Heart left ventricle (tissue), 16 donors: ENCODE results near the gene ZP1. TPM values are rescaled to one million over a fixed set of nuclear protein-coding genes. Genes with fewer than 3 reads are reported as not detected.

Experiments used
- ATAC-seq, 4 donors: fragments of 200-7000 bp; cut with Tn5 transposase; one replicate each; pipeline ENCODE4 v1.9.1; 2020 to 2022; ENCODE audit warnings: moderate library complexity in 4 of 4, mild to moderate bottlenecking in 3 of 4, moderate number of reproducible peaks in 1 of 4
- DNase-seq, 5 donors: peaks; one replicate each; pipeline ENCODE4 v3.0.0-alpha.2; 2020
- H3K27ac ChIP-seq, 12 donors: fragments of 200-600 bp; sonication (generic) in 4 of 12; one replicate each; pipeline versions ENCODE4 v1.5.0 to v1.8.0; 2016 to 2022; ENCODE audit warnings: mild to moderate bottlenecking in 2 of 12
- H3K27me3 ChIP-seq, 9 donors: fragments of 200-600 bp; sonication (generic) in 2 of 9; one replicate each; pipeline versions ENCODE4 v1.5.1 to v1.8.0; 2016 to 2022; ENCODE audit warnings: mild to moderate bottlenecking in 3 of 9
- H3K36me3 ChIP-seq, 9 donors: fragments of 200-600 bp; sonication (generic) in 2 of 9; one replicate each; pipeline versions ENCODE4 v1.5.0 to v1.8.0; 2018 to 2022; ENCODE audit warnings: mild to moderate bottlenecking in 2 of 9
- H3K4me1 ChIP-seq, 12 donors: fragments of 200-600 bp; sonication (generic) in 4 of 12; one replicate each; pipeline versions ENCODE4 v1.5.0 to v1.8.0; 2016 to 2022; ENCODE audit warnings: mild to moderate bottlenecking in 3 of 12
- H3K4me3 ChIP-seq, 12 donors: fragments of 200-600 bp; sonication (generic) in 4 of 12; one replicate each; pipeline versions ENCODE4 v1.5.0 to v1.8.0; 2017 to 2022; ENCODE audit warnings: mild to moderate bottlenecking in 9 of 12, moderate library complexity in 4 of 12
- H3K9me3 ChIP-seq, 12 donors: fragments of 200-600 bp; sonication (generic) in 4 of 12; one replicate each; pipeline versions ENCODE4 v1.5.0 to v1.8.0; 2016 to 2022; ENCODE audit warnings: mild to moderate bottlenecking in 1 of 12
- POLR2A ChIP-seq, 2 donors: fragments of 450-650 bp; IDR thresholded peaks; one replicate each; pipeline ENCODE4 v1.6.1; 2017; ENCODE audit warnings: antibody characterized with exemption in 2 of 2, mild to moderate bottlenecking in 2 of 2, moderate library complexity in 2 of 2
- WGBS, 4 donors: extraction: QIAGEN DNeasy Blood & Tissue Kit in 2 of 4; methylation state at CpG; one replicate each; pipeline versions ENCODE4 v1.1.5 to v1.1.7; 2013 to 2018; 5-methylcytosine and 5-hydroxymethylcytosine counted together
- intact Hi-C, 10 donors: fragments of 100-400 bp; cut with DNase I; formaldehyde crosslinking; loops; one replicate each; pipeline versions ENCODE4 v1.11.1 to v1.14.2; 2022
- polyA plus RNA-seq, 2 donors: library from polyadenylated mRNA; stranded (reverse); fragments of 200-250 nt; gene quantifications; one replicate each; pipeline ENCODE4 v1.2.3, GENCODE V29; 2013
- total RNA-seq, 9 donors: library from RNA; depleted of rRNA in 2 of 9; stranded (reverse); fragments of >200 nt in 2 of 9; fragmentation: NEBNext Ultra II Directional in 3 of 9; extraction: Animal tissue kit (Norgen Biotek cat#: 25700) in 3 of 9; gene quantifications; one replicate each; pipeline versions ENCODE4 v1.1.0 to v1.2.4, GENCODE V29; 2016 to 2023
- TF ChIP-seq, protein P1 (sequence below), 12 donors: fragments of 200-600 bp; sonication (generic) in 4 of 12; IDR thresholded peaks; one replicate each; pipeline versions ENCODE4 v1.5.0 to v1.8.0; 2018 to 2022; ENCODE audit warnings: antibody characterized with exemption in 12 of 12, mild to moderate bottlenecking in 5 of 12
- donor health status: ischemic (EF 13 %, LVEDD 7.1; RV severe dilation, severe dysfunction).
- donor health status: healthy with polysubstance abuse.
- donor health status: DM: no; HTN: yes; CAD: no.
- donor health status: DM: no; HTN: no; CAD: no.
- donor health status: ischemic (EF 25% LVEDD 6.9; RV normal size, moderate dysfunction).
- donor health status: ischemic (EF 25% LVEDD 5.7; RV mildly dilated, moderate dysfunction).
- donor health status: healthy.
- donor health status: DM: yes; HTN: yes; CAD: no.
- donor health status: ischemic (EF 35%, LVEDD 5.7; RV mildly dilated, moderate dysfunction).
- donor health status: nonischemic (EF 11% LVEDD 7.7; RV severe dilation, severe dysfunction).
- donor health status: DM: yes; HTN: yes; CAD: no.
- donor health status: PGD.
- donor health status: ischemic (EF 29% LVEDD 5.4; RV normal size, mild dysfunction).
- donor health status: nonischemic (EF 23%, LVEDD 6.1; RV moderate dilation, normal function).

ZP1 gene
- total and polyA plus RNA-seq, 11 donors, result 0.15 to 0.95 (median 0.32) TPM; not detected in 7

GRCh38 chr11:60902625-60903024, 35.3 kb downstream of the ZP1 start:
- Histone ChIP-seq H3K27me3 (no peaks in the 10 kb centered on the region), H3K4me1 (peaks cover 8 to 40% (median 25%) of the 10 kb centered on the region in 12 donors), H3K9me3 (no peaks in the 10 kb centered on the region), H3K36me3 (peaks cover 4 to 67% (median 60%) of the 10 kb centered on the region in 9 donors), H3K27ac (no peak overlapping the region), H3K4me3 (no peak overlapping the region)
- WGBS, 4 donors, result 77 to 85% (median 81%) methylated on average over 11 of the region's 11 CpGs
- DNase-seq (no peak), ATAC-seq (no peak)
- intact Hi-C loops, result loop anchor here in 1 of 10 donors (5.0 to 10.0 kb wide), 2 partner anchors 130 to 232 kb away; no protein-coding TSS in a partner anchor
- TF ChIP-seq POLR2A (IDR thresholded peaks at IDR 0.05), result no peak
- TF ChIP-seq, protein P1, sequence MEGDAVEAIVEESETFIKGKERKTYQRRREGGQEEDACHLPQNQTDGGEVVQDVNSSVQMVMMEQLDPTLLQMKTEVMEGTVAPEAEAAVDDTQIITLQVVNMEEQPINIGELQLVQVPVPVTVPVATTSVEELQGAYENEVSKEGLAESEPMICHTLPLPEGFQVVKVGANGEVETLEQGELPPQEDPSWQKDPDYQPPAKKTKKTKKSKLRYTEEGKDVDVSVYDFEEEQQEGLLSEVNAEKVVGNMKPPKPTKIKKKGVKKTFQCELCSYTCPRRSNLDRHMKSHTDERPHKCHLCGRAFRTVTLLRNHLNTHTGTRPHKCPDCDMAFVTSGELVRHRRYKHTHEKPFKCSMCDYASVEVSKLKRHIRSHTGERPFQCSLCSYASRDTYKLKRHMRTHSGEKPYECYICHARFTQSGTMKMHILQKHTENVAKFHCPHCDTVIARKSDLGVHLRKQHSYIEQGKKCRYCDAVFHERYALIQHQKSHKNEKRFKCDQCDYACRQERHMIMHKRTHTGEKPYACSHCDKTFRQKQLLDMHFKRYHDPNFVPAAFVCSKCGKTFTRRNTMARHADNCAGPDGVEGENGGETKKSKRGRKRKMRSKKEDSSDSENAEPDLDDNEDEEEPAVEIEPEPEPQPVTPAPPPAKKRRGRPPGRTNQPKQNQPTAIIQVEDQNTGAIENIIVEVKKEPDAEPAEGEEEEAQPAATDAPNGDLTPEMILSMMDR (IDR thresholded peaks at IDR 0.05), result no peak

GRCh38 chr11:60905047-60905446, 37.7 kb downstream of the ZP1 start:
- H3K4me1 ChIP-seq, result peaks cover 8 to 36% (median 23%) of the 10 kb centered on the region in 12 donors
- H3K27ac ChIP-seq, result peak overlapping the region in 3 of 12 donors; percentile 96 to 98 (median 97)
- H3K9me3 ChIP-seq, result no peaks in the 10 kb centered on the region
- ATAC-seq (no peak), DNase-seq (no peak)
- no peaks in the 10 kb centered on the region for H3K27me3 ChIP-seq
- intact Hi-C loops, result loop anchor here in 1 of 10 donors (10.0 kb wide), 1 partner anchor 230 kb away; no protein-coding TSS in a partner anchor
- H3K4me3 ChIP-seq, result peak overlapping the region in 9 of 12 donors; percentile 77 to 99 (median 95)
- TF ChIP-seq, protein P1 (IDR thresholded peaks at IDR 0.05), result no peak
- TF ChIP-seq POLR2A (IDR thresholded peaks at IDR 0.05), result no peak
- H3K36me3 ChIP-seq, result peaks cover 0 to 43% (median 39%) of the 10 kb centered on the region in 9 donors
- 50 to 61% (median 54%) methylated on average over 6 of the region's 6 CpGs for WGBS, 4 donors

- 5 to 9% (median 6%) methylated on average over 16 of the region's 16 CpGs for WGBS, 4 donors
- intact Hi-C loops, result loop anchor here in 2 of 10 donors (2.0 to 10.0 kb wide), 2 partner anchors 65 to 229 kb away; no protein-coding TSS in a partner anchor
Observed at GRCh38 chr11:60905551-60906113, 38.3 kb downstream of the ZP1 start.

More at GRCh38 chr11:60905551-60906113, 38.3 kb downstream of the ZP1 start:
- TF ChIP-seq, protein P1 (IDR thresholded peaks at IDR 0.05), result no peak
- TF ChIP-seq POLR2A (IDR thresholded peaks at IDR 0.05), result no peak
- Histone ChIP-seq H3K27ac (peak overlapping the region in 11 of 12 donors; percentile 85 to 98 (median 94)), H3K9me3 (no peaks in the 10 kb centered on the region), H3K4me1 (peaks cover 8 to 41% (median 24%) of the 10 kb centered on the region in 12 donors), H3K36me3 (peaks cover 0 to 37% (median 33%) of the 10 kb centered on the region in 9 donors), H3K27me3 (no peaks in the 10 kb centered on the region), H3K4me3 (peak overlapping the region; percentile 73 to 99 (median 94))
- ATAC-seq, result peak in 1 of 4 donors; percentile 6
- DNase-seq, result no peak
